Activated CD4-positive, alpha-beta T cell treated with anti-CD3 and anti-CD28 coated beads, Interleukin-2, amount 10 ng/mL, durations not matched to agents 24 days and 14 days (primary cell): Measurements from ENCODE around the gene NDUFA6. TPM values are rescaled to one million over a fixed set of nuclear protein-coding genes. Genes with fewer than 3 reads are reported as not detected.
"Not testable (repeated sequence)": the region's sequence is repeated elsewhere in the genome, so short reads cannot be mapped to it uniquely, and the experiment has no call there.

Experiments
- DNase-seq: peaks from one replicate; pipeline ENCODE4 v3.0.0; 2022
- H3K27ac Mint-ChIP-seq: one replicate; pipeline ENCODE4 v1.8.0; 2022; ENCODE audit warnings: mild to moderate bottlenecking, mixed read lengths
- H3K27me3 Mint-ChIP-seq: one replicate; pipeline ENCODE4 v1.8.0; 2022; ENCODE audit warnings: mixed read lengths
- H3K36me3 Mint-ChIP-seq: one replicate; pipeline ENCODE4 v1.8.0; 2022; ENCODE audit warnings: low read depth, mild to moderate bottlenecking, mixed read lengths
- H3K4me1 Mint-ChIP-seq: one replicate; pipeline ENCODE4 v1.8.0; 2021; ENCODE audit warnings: mixed read lengths
- H3K4me3 Mint-ChIP-seq: one replicate; pipeline ENCODE4 v1.8.0; 2022; ENCODE audit warnings: mild to moderate bottlenecking, moderate library complexity, mixed read lengths
- H3K9me3 Mint-ChIP-seq: one replicate; pipeline ENCODE4 v1.8.0; 2021; ENCODE audit warnings: mixed read lengths
- intact Hi-C: fragments of 100-400 bp; cut with micrococcal nuclease; formaldehyde crosslinking; loops from one replicate; pipeline ENCODE4 v1.15.1; 2023
- total RNA-seq: library from RNA; stranded (reverse); gene quantifications from 2 replicates; pipeline ENCODE4 v1.2.3, GENCODE V29; 2022

The NDUFA6 gene
- total RNA-seq, result 77.7 and 87.8 TPM in 2 replicates

GRCh38 chr22:42090596-42091454 is at the start of gene NDUFA6:
Gene NDUFA6 (minus strand): TSS chr22:42090772. CDS start chr22:42090744, 28 bp downstream.
- intact Hi-C loops, result loop anchor here (1.0 to 5.0 kb wide), 8 partner anchors 12 to 521 kb away; partner anchors contain the start of genes NAGA, POLDIP3 and SMDT1
- Mint-ChIP-seq H3K9me3 (no peaks in the 10 kb centered on the region), H3K27me3 (no peaks in the 10 kb centered on the region), H3K36me3 (peaks cover 37% of the 10 kb centered on the region), H3K4me1 (peaks cover 27% of the 10 kb centered on the region), H3K27ac (peak within 1 kb of the TSS; percentile 100), H3K4me3 (peak within 1 kb of the TSS; percentile 94)
- peak; percentile 99 for DNase-seq

DNA sequence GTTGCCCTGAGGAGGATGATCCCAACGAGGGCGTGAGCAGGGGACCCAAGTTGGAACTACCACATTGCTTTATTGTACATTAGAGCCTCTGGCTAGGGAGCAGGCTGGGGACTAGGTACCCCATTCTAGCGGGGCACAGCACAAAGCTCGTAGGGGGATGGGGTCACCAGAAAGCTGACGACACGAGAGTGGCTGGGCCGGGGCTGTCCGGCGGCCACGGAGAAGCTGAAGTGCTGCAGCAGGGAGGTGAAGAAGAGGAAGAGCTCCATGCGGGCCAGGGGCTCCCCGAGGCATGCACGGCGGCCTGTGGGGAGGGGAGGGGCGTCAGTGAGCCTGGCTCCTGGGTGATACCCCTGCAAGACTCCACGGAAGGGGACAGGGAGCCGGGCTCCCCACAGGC is 49.6 kb upstream of the NDUFA6 start:
- H3K9me3 Mint-ChIP-seq, intact Hi-C loops, H3K4me3 Mint-ChIP-seq, H3K36me3 Mint-ChIP-seq, H3K27ac Mint-ChIP-seq, H3K27me3 Mint-ChIP-seq, H3K4me1 Mint-ChIP-seq, DNase-seq: not testable (repeated sequence)

GRCh38 chr22:42139508-42139907 is 48.9 kb upstream of the NDUFA6 start:
- H3K4me3 Mint-ChIP-seq, H3K36me3 Mint-ChIP-seq, H3K27ac Mint-ChIP-seq, H3K9me3 Mint-ChIP-seq, intact Hi-C loops, H3K4me1 Mint-ChIP-seq, DNase-seq, H3K27me3 Mint-ChIP-seq: not testable (repeated sequence)

DNA sequence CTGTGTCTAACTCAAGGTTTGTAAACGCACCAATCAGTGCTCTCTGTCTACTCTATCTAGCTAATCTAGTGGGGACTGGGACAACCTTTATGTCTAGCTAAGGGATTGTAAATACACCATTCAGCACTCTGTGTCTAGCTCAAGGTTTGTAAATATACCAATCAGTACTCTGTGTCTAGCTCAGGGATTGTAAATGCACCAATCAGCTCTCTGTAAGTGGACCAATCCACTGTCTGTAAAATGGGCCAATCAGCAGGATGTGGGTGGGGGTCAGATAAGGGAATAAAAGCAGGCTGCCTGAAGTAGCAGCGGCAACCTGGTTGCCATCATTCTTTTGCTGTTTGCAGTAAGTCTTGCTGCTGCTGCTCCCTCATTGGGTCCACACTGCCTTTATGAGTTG is 48.4 kb upstream of the NDUFA6 start:
- Mint-ChIP-seq H3K27ac (no peak overlapping the region), H3K4me3 (no peak overlapping the region), H3K4me1 (no peaks in the 10 kb centered on the region), H3K27me3 (no peaks in the 10 kb centered on the region), H3K9me3 (no peaks in the 10 kb centered on the region), H3K36me3 (peaks cover 6% of the 10 kb centered on the region)
- intact Hi-C loops, result no loop called here
- DNase-seq, result no peak

DNA sequence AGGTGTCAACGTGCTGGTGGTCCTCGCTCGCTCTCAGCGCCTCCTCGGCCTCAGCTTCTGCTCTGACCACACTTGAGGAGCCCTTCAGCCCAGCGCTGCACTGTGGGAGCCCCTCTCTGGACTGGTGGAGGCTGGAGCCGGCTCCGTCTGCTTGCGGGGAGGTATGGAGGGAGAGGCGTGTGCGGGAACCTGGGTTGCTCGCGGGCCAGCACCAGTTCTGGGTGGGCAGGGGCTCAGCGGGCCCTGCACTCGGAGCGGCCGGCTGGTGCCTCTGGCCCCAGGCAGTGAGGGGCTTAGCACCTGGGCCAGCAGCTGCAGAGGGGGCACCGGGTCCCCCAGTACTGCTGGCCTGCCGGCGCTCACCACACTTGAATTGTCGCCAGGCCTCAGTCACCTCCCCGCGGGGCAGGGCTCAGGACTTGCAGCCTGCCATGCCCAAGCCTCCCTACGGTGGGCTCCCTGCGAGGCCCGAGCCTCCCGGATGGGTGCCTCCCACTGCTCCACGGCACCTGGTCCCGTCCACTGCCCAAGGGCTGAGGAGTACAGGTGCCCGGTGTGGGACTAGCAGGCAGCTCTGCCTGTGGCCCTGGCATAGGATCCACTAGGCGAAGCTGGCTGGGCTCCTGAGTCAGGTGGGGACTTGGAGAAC is 47.7 kb upstream of the NDUFA6 start:
- intact Hi-C loops, result no loop called here
- no peak for DNase-seq
- no peak overlapping the region for H3K27ac Mint-ChIP-seq
- H3K4me3 Mint-ChIP-seq, result no peak overlapping the region
- H3K9me3 Mint-ChIP-seq, result no peaks in the 10 kb centered on the region
- H3K27me3 Mint-ChIP-seq, result no peaks in the 10 kb centered on the region
- H3K36me3 Mint-ChIP-seq, result peaks cover 6% of the 10 kb centered on the region
- H3K4me1 Mint-ChIP-seq, result no peaks in the 10 kb centered on the region

DNA sequence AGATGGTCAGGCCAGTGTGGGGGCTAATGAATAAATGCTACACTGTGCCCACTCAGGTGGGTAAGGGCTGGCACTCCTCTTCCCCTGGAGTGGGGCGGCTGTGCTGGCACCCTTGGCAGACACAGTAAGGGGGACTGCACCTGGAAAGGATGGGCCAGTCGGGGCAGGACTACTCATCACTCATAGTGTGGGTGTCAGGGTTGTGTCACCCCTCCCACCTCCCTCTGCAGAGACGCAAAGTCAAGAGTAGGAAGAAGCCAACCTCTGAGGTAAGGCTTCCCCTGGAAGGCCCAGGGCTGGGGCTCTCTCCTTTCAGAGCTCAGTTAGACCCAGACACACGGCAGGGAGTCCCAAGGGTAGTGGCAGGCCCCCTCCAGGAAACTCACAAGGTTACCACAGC is 45.1 kb upstream of the NDUFA6 start:
- H3K9me3 Mint-ChIP-seq, DNase-seq, intact Hi-C loops, H3K4me3 Mint-ChIP-seq, H3K27ac Mint-ChIP-seq, H3K36me3 Mint-ChIP-seq, H3K4me1 Mint-ChIP-seq, H3K27me3 Mint-ChIP-seq: not testable (repeated sequence)

DNA sequence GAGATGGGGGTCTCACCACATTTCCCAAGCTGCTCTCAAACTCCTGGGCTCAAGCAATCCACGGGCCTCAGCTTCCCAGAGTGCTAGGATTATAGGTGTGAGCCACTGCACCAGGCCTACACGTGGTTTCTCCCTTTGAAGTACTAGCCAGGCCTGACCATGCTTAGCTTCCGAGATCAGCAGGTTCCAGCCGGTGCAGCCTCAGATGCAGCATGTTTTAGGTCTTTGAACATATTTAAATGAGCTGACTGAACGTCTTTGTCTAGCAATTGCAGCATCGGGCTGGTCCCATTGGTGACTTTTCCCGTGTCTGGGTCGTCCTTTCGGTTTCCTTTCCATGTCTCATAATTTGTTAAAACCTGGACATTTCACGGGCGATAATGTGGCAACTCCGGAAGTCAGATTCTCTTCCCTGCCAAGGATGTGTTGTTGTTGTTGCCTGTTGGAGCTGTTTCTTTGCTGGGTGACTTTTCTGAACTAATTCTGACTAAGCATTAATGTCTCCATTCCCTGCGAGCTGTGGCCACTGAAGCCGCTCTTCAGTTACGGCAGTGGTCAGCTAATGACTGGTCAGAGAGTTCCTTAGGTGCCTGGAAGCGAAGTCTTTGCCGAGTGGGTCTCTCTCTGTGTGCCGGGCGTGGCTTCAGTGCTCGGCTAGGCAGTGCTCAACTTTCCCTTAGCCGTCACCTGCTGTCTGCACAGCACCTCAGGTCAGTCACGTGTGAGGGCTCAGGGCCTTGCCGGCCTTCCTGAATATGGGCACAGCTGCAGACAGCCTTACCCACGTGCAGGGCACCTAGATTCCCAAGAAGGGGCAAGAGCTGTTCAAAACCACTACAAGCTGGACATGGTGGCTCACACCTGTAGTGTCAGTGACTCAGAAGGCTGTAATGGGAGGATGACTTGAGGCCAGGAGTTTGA is 43.8 kb upstream of the NDUFA6 start:
- H3K36me3 Mint-ChIP-seq, result peaks cover 5% of the 10 kb centered on the region
- no peak overlapping the region for H3K4me3 Mint-ChIP-seq
- DNase-seq, result no peak
- no peak overlapping the region for H3K27ac Mint-ChIP-seq
- H3K27me3 Mint-ChIP-seq, result no peaks in the 10 kb centered on the region
- no peaks in the 10 kb centered on the region for H3K9me3 Mint-ChIP-seq
- H3K4me1 Mint-ChIP-seq, result no peaks in the 10 kb centered on the region
- intact Hi-C loops, result no loop called here

DNA sequence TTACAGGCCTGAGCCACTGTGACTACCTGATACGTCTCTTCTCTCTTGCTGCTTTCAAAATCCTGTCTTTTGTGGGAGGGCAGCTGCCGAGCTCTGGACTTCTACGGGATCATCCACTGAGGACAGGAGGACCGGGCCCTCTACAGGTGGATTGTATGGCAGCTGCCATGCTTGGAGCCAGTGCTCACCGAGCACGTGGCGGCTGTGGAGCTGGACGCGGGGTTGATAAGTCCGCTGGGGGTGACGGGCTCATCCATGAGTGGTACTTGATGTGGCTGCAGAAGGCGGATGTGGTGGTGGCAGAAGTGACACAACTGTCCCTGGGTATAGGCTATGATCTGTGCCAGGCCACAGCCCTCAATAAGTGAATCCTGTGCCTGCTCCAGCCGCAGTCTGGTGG is 41.9 kb upstream of the NDUFA6 start:
- no peak for DNase-seq
- Mint-ChIP-seq H3K27me3 (no peaks in the 10 kb centered on the region), H3K27ac (no peak overlapping the region), H3K36me3 (no peaks in the 10 kb centered on the region), H3K4me3 (no peak overlapping the region), H3K4me1 (no peaks in the 10 kb centered on the region), H3K9me3 (no peaks in the 10 kb centered on the region)
- intact Hi-C loops, result no loop called here

GRCh38 chr22:42131562-42131961 is 41.0 kb upstream of the NDUFA6 start:
- H3K27me3 Mint-ChIP-seq, result no peaks in the 10 kb centered on the region
- DNase-seq, result no peak
- no peak overlapping the region for H3K27ac Mint-ChIP-seq
- no peaks in the 10 kb centered on the region for H3K4me1 Mint-ChIP-seq
- no peaks in the 10 kb centered on the region for H3K9me3 Mint-ChIP-seq
- H3K36me3 Mint-ChIP-seq, result no peaks in the 10 kb centered on the region
- intact Hi-C loops, result no loop called here
- no peak overlapping the region for H3K4me3 Mint-ChIP-seq

GRCh38 chr22:42130639-42131431 is 40.3 kb upstream of the NDUFA6 start, which contains the start of gene CYP2D6:
Gene CYP2D6 (minus strand): TSS chr22:42130810. CDS start chr22:42130791, 19 bp downstream.
- H3K4me1 Mint-ChIP-seq, H3K27me3 Mint-ChIP-seq, intact Hi-C loops, H3K36me3 Mint-ChIP-seq, H3K27ac Mint-ChIP-seq, H3K4me3 Mint-ChIP-seq, H3K9me3 Mint-ChIP-seq: not testable (repeated sequence)
- peak; percentile 54 for DNase-seq

- H3K4me1 Mint-ChIP-seq, H3K27ac Mint-ChIP-seq, H3K36me3 Mint-ChIP-seq, H3K27me3 Mint-ChIP-seq, H3K9me3 Mint-ChIP-seq, intact Hi-C loops, H3K4me3 Mint-ChIP-seq, DNase-seq: not testable (repeated sequence)
Measured at GRCh38 chr22:42130182-42130581, 39.6 kb upstream of the NDUFA6 start.

- H3K4me1 Mint-ChIP-seq, H3K4me3 Mint-ChIP-seq, H3K9me3 Mint-ChIP-seq, H3K27ac Mint-ChIP-seq, intact Hi-C loops, H3K36me3 Mint-ChIP-seq, H3K27me3 Mint-ChIP-seq: not testable (repeated sequence)
- DNase-seq, result peak; percentile 61
Measured at GRCh38 chr22:42128776-42129694, 38.5 kb upstream of the NDUFA6 start.
